Gastroesophageal sphincter (tissue), 4 donors: ENCODE data around the gene DKKL1. TPM values are rescaled to one million over a fixed set of nuclear protein-coding genes. Genes with fewer than 3 reads are reported as not detected.

Source experiments
- ATAC-seq: fragments of 150-250 bp; one replicate; pipeline ENCODE4 v1.9.1; 2016; ENCODE audit warnings: mild to moderate bottlenecking, moderate library complexity
- H3K27ac ChIP-seq, 4 donors: fragments of 200-600 bp; sonication (generic) in 3 of 4; 1 replicate in 3 of 4; 2 replicates in 1 of 4; pipeline ENCODE4 v1.5.1; 2016 to 2019
- H3K27me3 ChIP-seq: fragments of 200-600 bp; sonication (generic); one replicate; pipeline ENCODE4 v1.5.1; 2019
- H3K36me3 ChIP-seq, 2 donors: fragments of 200-600 bp; sonication (generic); one replicate each; pipeline ENCODE4 v1.5.1; 2019; ENCODE audit warnings: control low read depth in 1 of 2
- H3K4me1 ChIP-seq, 3 donors: fragments of 200-600 bp; sonication (generic); 1 replicate in 2 of 3; 2 replicates in 1 of 3; pipeline ENCODE4 v1.5.1; 2016 to 2019; ENCODE audit warnings: control low read depth in 2 of 3
- H3K4me3 ChIP-seq, 2 donors: fragments of 200-600 bp; sonication (generic); one replicate each; pipeline ENCODE4 v1.5.1; 2019; ENCODE audit warnings: mild to moderate bottlenecking in 1 of 2, moderate library complexity in 1 of 2
- H3K9me3 ChIP-seq, 3 donors: fragments of 200-600 bp; sonication (generic); one replicate each; pipeline ENCODE4 v1.5.1; 2017 to 2019; ENCODE audit warnings: control low read depth in 2 of 3
- EP300 ChIP-seq: sonication (generic); formaldehyde crosslinking; IDR thresholded peaks from one replicate; pipeline ENCODE4 v1.6.1; 2017; ENCODE audit warnings: antibody characterized with exemption, mild to moderate bottlenecking
- POLR2A ChIP-seq, 2 donors: fragments of 450-650 bp; IDR thresholded peaks; one replicate each; pipeline ENCODE4 v1.6.1; 2017; ENCODE audit warnings: antibody characterized with exemption in 2 of 2, mild to moderate bottlenecking in 2 of 2, moderate library complexity in 1 of 2
- POLR2AphosphoS5 ChIP-seq: sonication (generic); formaldehyde crosslinking; IDR thresholded peaks from one replicate; pipeline ENCODE4 v1.6.1; 2017; ENCODE audit warnings: antibody characterized with exemption
- WGBS, 2 donors: methylation state at CpG; one replicate each; pipeline ENCODE4 v1.1.5; 2018; ENCODE audit warnings: low coverage in 1 of 2; 5-methylcytosine and 5-hydroxymethylcytosine counted together
- total RNA-seq, 4 donors: library from RNA; depleted of rRNA; stranded (reverse); fragments of >200 nt; gene quantifications; one replicate each; pipeline ENCODE4 v1.1.0, GENCODE V29; 2016
- TF ChIP-seq, protein P1 (sequence below), 4 experiments: fragments of 200-600 bp in 2 of 4; fragments of 450-650 bp in 2 of 4; sonication (generic) in 1 of 4; IDR thresholded peaks; one replicate each; pipeline ENCODE4 v1.5.1; 2017 to 2019; ENCODE audit warnings: antibody characterized with exemption in 4 of 4, mild to moderate bottlenecking in 2 of 4, moderate library complexity in 2 of 4

Gene DKKL1
- total RNA-seq, 4 donors from 2014 or later: not detected

DNA sequence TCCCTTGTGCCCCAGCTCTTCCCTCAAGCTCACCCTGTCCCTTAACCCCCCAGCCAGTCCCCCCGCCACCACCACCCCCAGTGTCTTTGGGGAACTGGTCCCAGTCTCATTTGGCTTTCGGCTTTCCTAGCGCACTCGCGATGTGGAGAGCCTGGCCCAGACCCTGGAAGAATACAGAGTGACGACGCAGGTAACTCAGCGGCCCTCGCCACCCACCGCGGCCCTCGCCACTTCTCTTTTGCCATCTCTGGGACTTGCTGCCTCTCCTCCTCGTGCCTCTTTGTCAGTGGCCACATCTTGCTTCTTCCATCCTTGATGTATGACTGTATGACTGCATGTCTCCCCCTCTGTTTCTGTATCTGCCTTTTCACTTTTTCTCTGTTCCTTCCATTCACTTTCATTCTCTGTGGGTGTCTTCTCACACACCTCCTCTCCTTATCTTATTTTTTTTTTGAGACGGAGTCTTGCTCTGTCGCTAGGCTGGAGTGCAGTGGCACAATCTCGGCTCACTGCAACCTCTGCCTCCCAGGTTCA, 43.9 kb downstream of the DKKL1 start:
- no peaks in the 10 kb centered on the region for H3K9me3 ChIP-seq
- ATAC-seq: no peak
- H3K4me3 ChIP-seq: no peak overlapping the region
- no peaks in the 10 kb centered on the region for H3K4me1 ChIP-seq
- 66 to 87% methylated on average over 4 to 11 of the region's 16 CpGs for WGBS, 2 donors
- H3K27ac ChIP-seq: no peak overlapping the region
- peaks cover 34% of the 10 kb centered on the region for H3K27me3 ChIP-seq
- TF ChIP-seq EP300 (no peak), POLR2AphosphoS5 (no peak), POLR2A (IDR thresholded peaks at IDR 0.05) (no peak)
- TF ChIP-seq, protein P1, sequence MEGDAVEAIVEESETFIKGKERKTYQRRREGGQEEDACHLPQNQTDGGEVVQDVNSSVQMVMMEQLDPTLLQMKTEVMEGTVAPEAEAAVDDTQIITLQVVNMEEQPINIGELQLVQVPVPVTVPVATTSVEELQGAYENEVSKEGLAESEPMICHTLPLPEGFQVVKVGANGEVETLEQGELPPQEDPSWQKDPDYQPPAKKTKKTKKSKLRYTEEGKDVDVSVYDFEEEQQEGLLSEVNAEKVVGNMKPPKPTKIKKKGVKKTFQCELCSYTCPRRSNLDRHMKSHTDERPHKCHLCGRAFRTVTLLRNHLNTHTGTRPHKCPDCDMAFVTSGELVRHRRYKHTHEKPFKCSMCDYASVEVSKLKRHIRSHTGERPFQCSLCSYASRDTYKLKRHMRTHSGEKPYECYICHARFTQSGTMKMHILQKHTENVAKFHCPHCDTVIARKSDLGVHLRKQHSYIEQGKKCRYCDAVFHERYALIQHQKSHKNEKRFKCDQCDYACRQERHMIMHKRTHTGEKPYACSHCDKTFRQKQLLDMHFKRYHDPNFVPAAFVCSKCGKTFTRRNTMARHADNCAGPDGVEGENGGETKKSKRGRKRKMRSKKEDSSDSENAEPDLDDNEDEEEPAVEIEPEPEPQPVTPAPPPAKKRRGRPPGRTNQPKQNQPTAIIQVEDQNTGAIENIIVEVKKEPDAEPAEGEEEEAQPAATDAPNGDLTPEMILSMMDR (IDR thresholded peaks at IDR 0.05): no peak
- H3K36me3 ChIP-seq: no peaks in the 10 kb centered on the region

DNA sequence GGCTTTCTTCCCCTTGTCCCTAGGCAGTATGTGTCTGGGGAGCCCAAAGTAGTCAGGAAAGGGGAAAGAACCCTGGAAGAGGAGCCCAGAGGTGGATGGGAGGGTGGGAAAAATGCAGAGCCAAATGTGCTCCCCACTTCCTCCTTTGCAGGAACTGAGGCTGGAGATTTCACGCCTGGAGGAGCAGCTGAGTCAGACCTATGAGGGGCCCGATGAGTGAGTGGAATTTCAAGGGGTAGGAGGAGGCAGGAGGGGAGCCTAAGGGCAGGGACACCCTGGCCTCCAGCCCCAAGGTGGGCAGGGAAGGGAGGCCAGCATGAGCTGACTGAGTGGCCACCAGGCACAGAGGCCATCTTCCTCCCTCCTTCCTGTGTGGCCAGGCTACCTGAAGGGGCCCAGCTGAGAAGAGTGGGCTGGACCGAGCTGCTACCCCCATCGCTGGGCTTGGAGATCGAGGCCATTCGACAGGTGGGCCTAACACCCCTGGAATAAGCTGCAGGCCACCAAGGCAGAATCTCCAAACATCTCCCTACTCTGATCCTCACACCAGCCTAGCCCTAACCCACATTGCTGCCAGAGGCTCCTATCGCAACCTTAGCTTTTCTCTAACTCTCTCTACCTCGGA, 45.3 kb downstream of the DKKL1 start:
- no peaks in the 10 kb centered on the region for H3K9me3 ChIP-seq
- peaks cover 42% of the 10 kb centered on the region for H3K27me3 ChIP-seq
- WGBS, 2 donors: 68 to 71% methylated on average over 5 of the region's 8 CpGs
- TF ChIP-seq, protein P1 (IDR thresholded peaks at IDR 0.05): no peak
- TF ChIP-seq POLR2A (IDR thresholded peaks at IDR 0.05) (no peak), EP300 (no peak), POLR2AphosphoS5 (no peak)
- H3K27ac ChIP-seq: no peak overlapping the region
- H3K4me3 ChIP-seq: no peak overlapping the region
- no peaks in the 10 kb centered on the region for H3K36me3 ChIP-seq
- H3K4me1 ChIP-seq: no peaks in the 10 kb centered on the region
- ATAC-seq: no peak

DNA sequence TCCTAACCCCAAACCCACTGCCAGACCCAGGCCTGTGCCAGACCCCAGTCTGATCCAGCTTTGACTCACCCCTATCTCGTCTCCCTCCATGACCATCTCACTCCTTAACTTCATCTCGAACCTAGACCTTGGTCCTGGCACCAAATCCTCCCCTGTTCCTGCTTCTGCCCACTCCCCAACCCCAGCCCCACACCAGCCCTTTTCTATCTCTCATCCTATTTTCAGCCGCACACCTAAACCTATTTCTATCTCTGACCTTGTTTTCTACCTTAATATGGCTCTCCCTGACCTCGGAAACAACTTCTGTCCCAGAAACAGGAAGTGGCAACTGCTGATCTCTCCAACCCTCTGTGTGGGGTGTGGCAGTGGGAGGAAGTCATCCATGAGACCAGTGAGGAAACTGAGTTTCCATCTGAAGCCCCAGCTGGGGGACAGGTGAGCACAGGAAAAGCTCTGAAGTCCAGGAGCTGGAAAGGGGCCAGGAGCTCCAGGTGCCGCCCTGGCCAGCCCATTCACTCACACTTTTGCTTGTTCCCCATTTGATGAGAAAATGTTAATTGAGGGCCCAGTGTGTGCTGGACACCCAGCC, 45.9 kb downstream of the DKKL1 start:
- peaks cover 48% of the 10 kb centered on the region for H3K27me3 ChIP-seq
- TF ChIP-seq, protein P1 (IDR thresholded peaks at IDR 0.05): no peak
- TF ChIP-seq POLR2A (IDR thresholded peaks at IDR 0.05) (no peak), EP300 (no peak), POLR2AphosphoS5 (no peak)
- H3K4me1 ChIP-seq: no peaks in the 10 kb centered on the region
- H3K4me3 ChIP-seq: no peak overlapping the region
- no peak for ATAC-seq
- H3K9me3 ChIP-seq: no peaks in the 10 kb centered on the region
- 72 to 100% methylated on average over 1 to 3 of the region's 5 CpGs for WGBS, 2 donors
- H3K36me3 ChIP-seq: no peaks in the 10 kb centered on the region
- no peak overlapping the region for H3K27ac ChIP-seq

DNA sequence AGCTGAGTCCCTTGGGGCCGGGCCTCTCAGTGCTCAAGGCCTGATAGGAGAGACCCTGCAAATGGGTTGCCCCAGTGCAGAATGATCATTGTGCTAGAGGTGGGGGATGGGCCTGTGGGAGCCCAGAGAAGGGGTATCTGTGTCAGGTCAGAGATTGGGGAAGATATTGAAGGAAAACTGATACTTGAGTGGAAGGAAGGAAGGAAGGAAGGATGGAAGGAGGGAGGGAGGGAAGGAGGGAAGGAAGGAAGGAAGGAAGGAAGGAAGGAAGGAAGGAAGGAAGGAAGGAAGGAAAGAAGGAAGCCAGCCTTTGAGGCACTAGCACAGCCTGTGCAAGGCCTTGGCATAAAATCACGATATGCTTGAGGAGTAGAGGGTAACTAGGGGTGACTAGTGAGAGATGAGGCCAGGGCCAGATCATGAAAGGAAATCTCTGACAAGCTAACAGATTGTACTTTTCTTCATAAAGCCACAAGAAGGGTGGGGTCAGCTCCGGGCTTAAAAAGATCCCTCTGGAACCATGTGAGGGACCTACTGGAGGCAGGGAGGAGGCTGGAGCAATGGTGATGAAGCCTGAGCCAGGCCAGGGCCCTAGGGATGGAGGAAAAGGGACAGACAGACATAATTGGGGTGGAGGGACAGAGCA, 48.1 kb downstream of the DKKL1 start:
- WGBS, 2 donors: 63 to 75% methylated on average over 2 of the region's 3 CpGs
- no peaks in the 10 kb centered on the region for H3K36me3 ChIP-seq
- ATAC-seq: no peak
- H3K27me3 ChIP-seq: peaks cover 62% of the 10 kb centered on the region
- H3K4me3 ChIP-seq: no peak overlapping the region
- TF ChIP-seq POLR2A (IDR thresholded peaks at IDR 0.05): no peak
- TF ChIP-seq, protein P1 (IDR thresholded peaks at IDR 0.05): no peak
- TF ChIP-seq POLR2AphosphoS5: no peak
- TF ChIP-seq EP300: no peak
- H3K4me1 ChIP-seq: no peaks in the 10 kb centered on the region
- no peak overlapping the region for H3K27ac ChIP-seq
- no peaks in the 10 kb centered on the region for H3K9me3 ChIP-seq
